Activated CD8-positive, alpha-beta memory T cell treated with anti-CD3 and anti-CD28 coated beads, Interleukin-2, amount 10 ng/mL, durations not matched to agents 7 days and 5 days (primary cell): ENCODE results near the gene FBXO7. TPM values are rescaled to one million over a fixed set of nuclear protein-coding genes. Genes with fewer than 3 reads are reported as not detected.

Experiments
- ATAC-seq: fragments of 150-1000 bp; cut with Tn5 transposase; one replicate; pipeline ENCODE4 v1.10.0; 2021; ENCODE audit warnings: moderate library complexity
- CTCF ChIA-PET: fragments of 350-600 bp; sonication (Branson Sonifier 250); formaldehyde crosslinking; loops from one replicate; lab custom pipeline; 2021; ENCODE audit warnings: antibody characterized with exemption; lab: Charles Lee
- DNase-seq: peaks from one replicate; pipeline ENCODE4 v3.0.0-alpha.2; 2020
- H3K27ac Mint-ChIP-seq: one replicate; pipeline ENCODE4 v1.8.0; 2021; ENCODE audit warnings: mild to moderate bottlenecking, mixed read lengths
- H3K27me3 Mint-ChIP-seq: one replicate; pipeline ENCODE4 v1.8.0; 2021; ENCODE audit warnings: mixed read lengths
- H3K36me3 Mint-ChIP-seq: one replicate; pipeline ENCODE4 v1.8.0; 2021; ENCODE audit warnings: mild to moderate bottlenecking, mixed read lengths
- H3K4me1 Mint-ChIP-seq: one replicate; pipeline ENCODE4 v1.8.0; 2021; ENCODE audit warnings: mixed read lengths
- H3K4me3 Mint-ChIP-seq: one replicate; pipeline ENCODE4 v1.8.0; 2021; ENCODE audit warnings: mild to moderate bottlenecking, moderate library complexity, mixed read lengths
- H3K9me3 Mint-ChIP-seq: one replicate; pipeline ENCODE4 v1.8.0; 2022; ENCODE audit warnings: low read depth, mixed read lengths
- total RNA-seq, 2 experiments: library from RNA; stranded (reverse); gene quantifications; one replicate each; pipeline ENCODE4 v1.2.3, GENCODE V29; 2021

Gene FBXO7
- total RNA-seq, 2 experiments from 2014 or later = 98.9 to 108 TPM

DNA sequence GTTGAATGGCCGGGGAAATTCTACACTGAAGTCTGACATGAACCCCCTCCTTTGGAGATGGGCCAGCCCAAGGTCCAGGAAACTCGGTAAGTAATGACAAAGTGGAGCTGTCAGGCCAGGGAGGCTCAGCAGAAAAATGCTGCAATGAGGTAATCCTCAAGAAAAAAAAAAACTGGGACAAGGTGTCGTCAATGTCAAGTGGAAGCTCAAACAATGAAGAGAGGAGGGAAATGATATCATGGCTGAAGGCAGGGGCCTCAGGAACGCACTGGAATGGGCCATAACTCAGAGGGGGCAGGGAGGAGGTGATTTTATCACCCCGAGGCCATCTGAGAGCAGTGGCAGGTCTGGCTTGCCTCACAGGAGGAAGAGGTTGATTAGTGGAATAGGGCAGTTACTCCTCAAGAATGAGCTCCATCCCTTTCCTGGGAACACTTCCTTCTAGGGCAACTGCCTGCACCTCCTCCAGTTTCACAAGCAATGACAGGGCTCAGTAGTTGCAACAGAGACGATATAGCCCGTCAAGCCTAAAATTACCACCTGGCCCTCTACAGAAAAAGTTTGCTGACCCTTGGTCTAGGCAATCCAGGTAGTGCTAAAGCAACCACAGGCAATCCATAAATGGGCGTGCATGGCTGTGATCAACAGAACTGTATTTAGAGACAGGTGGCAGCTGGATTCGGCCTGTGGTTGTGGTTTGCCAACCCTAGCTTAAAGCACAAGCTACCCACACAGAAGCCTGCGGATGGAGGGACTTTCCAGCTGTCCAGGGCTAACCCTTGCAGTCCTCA lies 65.2 kb downstream of the FBXO7 start:
- H3K4me1 Mint-ChIP-seq = peaks cover 1% of the 10 kb centered on the region
- CTCF ChIA-PET = no interaction called here
- H3K27ac Mint-ChIP-seq = no peak overlapping the region
- H3K27me3 Mint-ChIP-seq = peaks cover 4% of the 10 kb centered on the region
- no peaks in the 10 kb centered on the region for H3K9me3 Mint-ChIP-seq
- no peaks in the 10 kb centered on the region for H3K36me3 Mint-ChIP-seq
- H3K4me3 Mint-ChIP-seq = no peak overlapping the region
- DNase-seq (no peak), ATAC-seq (no peak)

GRCh38 chr22:32541481-32541880 lies 66.9 kb downstream of the FBXO7 start:
- DNase-seq (no peak), ATAC-seq (no peak)
- Mint-ChIP-seq H3K36me3 (no peaks in the 10 kb centered on the region), H3K9me3 (no peaks in the 10 kb centered on the region), H3K27me3 (peaks cover 4% of the 10 kb centered on the region), H3K4me3 (no peak overlapping the region), H3K27ac (no peak overlapping the region), H3K4me1 (peaks cover 1% of the 10 kb centered on the region)
- CTCF ChIA-PET = no interaction called here

GRCh38 chr22:32542066-32542676 lies 67.6 kb downstream of the FBXO7 start:
- Mint-ChIP-seq H3K27me3 (peaks cover 4% of the 10 kb centered on the region), H3K27ac (no peak overlapping the region), H3K9me3 (no peaks in the 10 kb centered on the region), H3K36me3 (no peaks in the 10 kb centered on the region), H3K4me3 (no peak overlapping the region), H3K4me1 (peaks cover 1% of the 10 kb centered on the region)
- ATAC-seq (no peak), DNase-seq (no peak)
- CTCF ChIA-PET = no interaction called here

DNA sequence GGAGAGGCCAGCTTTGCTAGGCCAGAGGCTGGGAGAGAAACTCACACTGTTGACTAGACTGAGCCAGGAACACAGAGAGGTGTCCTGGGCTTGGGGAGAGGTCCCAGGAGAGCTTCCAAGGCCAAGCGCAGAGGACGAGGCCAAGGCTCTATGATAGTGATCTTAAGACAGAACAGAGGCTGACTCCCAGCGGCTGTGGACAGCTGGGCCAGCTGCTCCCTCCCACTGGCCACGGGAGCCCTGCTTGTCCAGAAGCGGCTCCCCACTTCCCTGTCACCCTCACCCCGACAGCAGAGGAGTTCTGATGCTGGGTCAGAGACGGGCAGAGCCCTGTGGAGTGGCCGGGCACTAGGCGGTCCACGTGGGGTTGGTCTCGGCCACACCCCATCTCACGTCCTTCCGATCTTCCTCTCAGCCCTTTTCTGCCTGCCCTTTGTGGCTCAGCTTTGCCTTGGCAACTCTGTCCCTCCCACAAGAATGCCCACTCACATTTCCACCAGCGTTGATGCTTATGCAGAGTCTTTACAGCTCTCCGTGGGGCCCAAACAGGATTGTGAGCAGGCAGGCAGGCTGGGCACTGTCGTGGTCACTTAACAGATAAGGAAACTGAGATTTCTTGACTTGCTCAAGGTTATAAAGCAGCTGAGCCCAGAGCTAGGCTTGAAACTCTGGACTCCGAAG lies 68.2 kb downstream of the FBXO7 start:
- no peaks in the 10 kb centered on the region for H3K9me3 Mint-ChIP-seq
- ATAC-seq (no peak), DNase-seq (no peak)
- no peaks in the 10 kb centered on the region for H3K36me3 Mint-ChIP-seq
- CTCF ChIA-PET = no interaction called here
- H3K4me3 Mint-ChIP-seq = no peak overlapping the region
- H3K4me1 Mint-ChIP-seq = peaks cover 1% of the 10 kb centered on the region
- H3K27ac Mint-ChIP-seq = no peak overlapping the region
- H3K27me3 Mint-ChIP-seq = peaks cover 4% of the 10 kb centered on the region

GRCh38 chr22:32544953-32545558 lies 70.4 kb downstream of the FBXO7 start:
- ATAC-seq (no peak), DNase-seq (no peak)
- Mint-ChIP-seq H3K27me3 (peaks cover 2% of the 10 kb centered on the region), H3K4me1 (no peaks in the 10 kb centered on the region), H3K27ac (no peak overlapping the region), H3K4me3 (no peak overlapping the region), H3K9me3 (no peaks in the 10 kb centered on the region), H3K36me3 (no peaks in the 10 kb centered on the region)
- CTCF ChIA-PET = no interaction called here

DNA sequence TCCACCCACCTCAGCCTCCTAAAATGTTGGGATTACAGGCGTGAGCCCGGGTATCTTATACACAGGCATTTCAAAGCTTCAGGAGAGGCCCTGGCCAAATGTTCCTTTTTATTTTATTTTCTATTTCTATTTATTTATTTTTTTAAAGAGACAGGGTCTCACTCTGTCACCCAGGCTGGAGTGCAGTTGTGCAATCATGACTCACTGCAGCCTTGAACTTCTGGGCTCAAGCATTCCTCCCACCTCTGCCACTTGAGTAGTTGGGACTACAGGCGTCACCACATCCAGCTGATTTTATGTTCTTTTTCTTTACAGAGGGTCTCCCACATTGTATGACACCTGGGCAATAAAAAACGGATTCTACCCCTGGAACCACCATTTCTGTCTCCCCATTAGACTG lies 71.2 kb downstream of the FBXO7 start:
- H3K4me3 Mint-ChIP-seq = no peak overlapping the region
- H3K9me3 Mint-ChIP-seq = no peaks in the 10 kb centered on the region
- H3K27ac Mint-ChIP-seq = no peak overlapping the region
- CTCF ChIA-PET = no interaction called here
- ATAC-seq (no peak), DNase-seq (no peak)
- no peaks in the 10 kb centered on the region for H3K4me1 Mint-ChIP-seq
- H3K36me3 Mint-ChIP-seq = no peaks in the 10 kb centered on the region
- peaks cover 5% of the 10 kb centered on the region for H3K27me3 Mint-ChIP-seq

DNA sequence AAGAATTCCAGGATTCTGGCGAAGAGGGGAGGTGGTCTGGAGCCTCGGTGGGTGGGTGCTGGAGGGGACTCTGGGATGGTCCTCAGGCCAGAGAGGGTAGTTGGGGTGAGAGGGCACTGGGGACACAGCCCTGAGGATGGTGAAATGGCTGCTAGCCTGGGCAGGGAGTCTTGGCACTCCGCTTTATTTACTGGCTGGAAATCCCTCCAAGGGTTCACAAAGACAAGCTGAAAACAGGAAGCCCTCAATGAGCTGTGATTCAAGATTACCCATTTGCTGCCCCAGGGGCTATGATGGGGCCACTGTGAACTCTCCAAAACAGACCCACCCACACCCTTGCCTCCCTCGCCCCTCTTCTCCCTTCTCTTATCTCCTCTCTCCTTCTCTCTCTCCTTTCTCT lies 71.9 kb downstream of the FBXO7 start:
- peaks cover 5% of the 10 kb centered on the region for H3K27me3 Mint-ChIP-seq
- DNase-seq = no peak
- H3K36me3 Mint-ChIP-seq = no peaks in the 10 kb centered on the region
- no peaks in the 10 kb centered on the region for H3K9me3 Mint-ChIP-seq
- ATAC-seq = no peak
- no peak overlapping the region for H3K4me3 Mint-ChIP-seq
- H3K27ac Mint-ChIP-seq = no peak overlapping the region
- no peaks in the 10 kb centered on the region for H3K4me1 Mint-ChIP-seq
- CTCF ChIA-PET = no interaction called here

GRCh38 chr22:32546935-32547334 lies 72.3 kb downstream of the FBXO7 start:
- ATAC-seq (no peak), DNase-seq (no peak)
- no peaks in the 10 kb centered on the region for H3K4me1 Mint-ChIP-seq
- no peaks in the 10 kb centered on the region for H3K36me3 Mint-ChIP-seq
- H3K27ac Mint-ChIP-seq = no peak overlapping the region
- no peaks in the 10 kb centered on the region for H3K9me3 Mint-ChIP-seq
- no peak overlapping the region for H3K4me3 Mint-ChIP-seq
- peaks cover 5% of the 10 kb centered on the region for H3K27me3 Mint-ChIP-seq
- CTCF ChIA-PET = no interaction called here

- no peak overlapping the region for H3K4me3 Mint-ChIP-seq
- H3K9me3 Mint-ChIP-seq = no peaks in the 10 kb centered on the region
- H3K4me1 Mint-ChIP-seq = no peaks in the 10 kb centered on the region
- H3K36me3 Mint-ChIP-seq = no peaks in the 10 kb centered on the region
- CTCF ChIA-PET = no interaction called here
- DNase-seq (no peak), ATAC-seq (no peak)
- no peak overlapping the region for H3K27ac Mint-ChIP-seq
- peaks cover 8% of the 10 kb centered on the region for H3K27me3 Mint-ChIP-seq
Measured at GRCh38 chr22:32548039-32548438, 73.4 kb downstream of the FBXO7 start.

Other genes starting within 250 kb of the FBXO7 start
- not detected for gene SLC5A4, start 219.5 kb upstream of the FBXO7 start, total RNA-seq
- not detected for gene RFPL3, start 116.9 kb upstream of the FBXO7 start, total RNA-seq
- gene RTCB, start 62.6 kb upstream of the FBXO7 start, total RNA-seq = 10 to 100 TPM; 77.2 to 85.5 TPM
- gene BPIFC, start 10.4 kb upstream of the FBXO7 start, total RNA-seq = not detected